VCaP (cell line): ENCODE data around the gene TMEM266.
A peak's percentile ranks its signal among the peaks of the same experiment; 100 is the strongest.

ENCODE experiments used
- H3K27ac ChIP-seq: fragments of 450-650 bp; 2 replicates; pipeline ENCODE4 v1.5.1; 2017
- TF ChIP-seq, protein P1 (sequence below): fragments of 450-650 bp; conservative IDR thresholded peaks from 2 replicates; pipeline ENCODE4 v1.5.1; 2017; ENCODE audit warnings: mild to moderate bottlenecking, moderate library complexity

Gene TMEM266

DNA sequence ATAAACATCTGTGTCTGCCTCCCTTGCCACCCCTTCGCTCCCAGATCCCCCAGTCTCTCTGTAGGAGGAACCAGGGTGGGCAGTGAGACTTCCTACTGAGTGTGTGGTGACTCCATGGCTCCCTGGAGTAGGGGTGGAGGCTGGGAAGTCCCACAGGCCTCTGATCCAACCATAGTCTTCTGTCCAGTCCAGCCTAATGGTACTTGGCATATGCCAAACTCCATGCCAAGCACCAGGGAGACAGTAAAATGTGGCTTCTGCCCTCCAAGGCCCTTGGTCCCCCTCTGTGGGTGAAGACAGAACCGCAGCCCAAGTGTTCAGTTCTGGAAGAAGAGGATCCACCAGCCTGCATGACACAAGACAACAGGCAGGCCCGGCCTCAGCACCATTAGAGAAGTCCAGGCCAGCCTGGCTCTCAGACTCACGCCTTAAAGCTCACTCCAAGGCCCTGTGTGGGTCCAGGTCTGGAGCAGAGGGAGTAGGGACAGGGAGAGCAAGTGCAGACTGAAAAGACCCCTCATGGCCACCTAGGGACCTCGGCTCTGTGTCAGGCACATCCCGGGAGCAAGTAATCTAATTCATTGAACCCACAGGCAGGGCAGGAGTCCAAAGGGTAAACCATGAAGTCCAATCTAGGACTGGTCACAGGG, 138.8 kb downstream of the TMEM266 start:
- TF ChIP-seq, protein P1, sequence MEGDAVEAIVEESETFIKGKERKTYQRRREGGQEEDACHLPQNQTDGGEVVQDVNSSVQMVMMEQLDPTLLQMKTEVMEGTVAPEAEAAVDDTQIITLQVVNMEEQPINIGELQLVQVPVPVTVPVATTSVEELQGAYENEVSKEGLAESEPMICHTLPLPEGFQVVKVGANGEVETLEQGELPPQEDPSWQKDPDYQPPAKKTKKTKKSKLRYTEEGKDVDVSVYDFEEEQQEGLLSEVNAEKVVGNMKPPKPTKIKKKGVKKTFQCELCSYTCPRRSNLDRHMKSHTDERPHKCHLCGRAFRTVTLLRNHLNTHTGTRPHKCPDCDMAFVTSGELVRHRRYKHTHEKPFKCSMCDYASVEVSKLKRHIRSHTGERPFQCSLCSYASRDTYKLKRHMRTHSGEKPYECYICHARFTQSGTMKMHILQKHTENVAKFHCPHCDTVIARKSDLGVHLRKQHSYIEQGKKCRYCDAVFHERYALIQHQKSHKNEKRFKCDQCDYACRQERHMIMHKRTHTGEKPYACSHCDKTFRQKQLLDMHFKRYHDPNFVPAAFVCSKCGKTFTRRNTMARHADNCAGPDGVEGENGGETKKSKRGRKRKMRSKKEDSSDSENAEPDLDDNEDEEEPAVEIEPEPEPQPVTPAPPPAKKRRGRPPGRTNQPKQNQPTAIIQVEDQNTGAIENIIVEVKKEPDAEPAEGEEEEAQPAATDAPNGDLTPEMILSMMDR, result no peak
- H3K27ac ChIP-seq, result peak overlapping the region; percentile 88

DNA sequence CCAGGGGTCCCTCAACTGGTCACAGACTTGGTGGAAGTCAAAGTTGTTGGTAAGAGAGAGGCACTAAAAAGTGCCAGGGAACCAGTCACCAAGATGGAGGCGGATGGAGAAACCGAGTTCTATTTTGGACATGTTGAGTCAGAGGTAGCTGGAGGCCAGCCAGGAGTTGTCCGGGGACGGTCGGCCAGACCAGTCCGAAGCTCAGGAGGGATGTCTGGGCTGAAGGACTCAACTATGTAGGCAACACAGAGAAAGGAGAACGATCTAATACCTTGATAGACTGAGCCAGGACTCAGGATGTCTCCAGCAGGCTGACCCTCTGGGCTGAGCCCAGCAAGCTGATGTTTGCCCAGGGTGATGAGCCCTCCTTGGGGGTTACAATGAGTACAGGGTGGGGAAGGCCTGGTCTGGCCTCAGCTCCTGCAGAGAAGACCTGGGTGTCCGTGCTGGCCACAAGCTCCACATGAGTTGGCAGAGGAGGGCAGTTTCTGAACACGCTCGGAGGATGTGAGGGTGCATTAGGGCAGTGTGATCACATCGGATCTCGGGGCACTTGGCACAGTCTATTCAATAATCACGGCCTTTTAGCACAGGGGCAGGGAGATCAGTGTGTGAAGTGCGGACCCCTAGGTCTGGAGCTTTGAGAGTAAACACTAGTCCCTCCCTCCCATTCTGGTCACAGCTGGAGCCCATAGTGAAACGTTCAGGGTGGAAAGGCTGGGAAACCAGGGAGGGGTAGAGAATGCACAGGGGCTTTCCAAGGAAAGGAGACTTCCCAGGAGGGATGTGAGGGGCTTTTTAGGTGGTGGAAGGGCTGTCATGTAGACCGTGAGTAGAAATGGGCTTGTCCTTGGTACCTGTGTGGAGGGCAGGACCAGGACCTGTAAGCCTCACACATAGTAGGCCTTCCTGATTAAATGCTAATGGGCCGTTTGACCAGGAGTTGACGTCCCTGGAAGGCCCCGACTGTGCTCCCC, 139.6 kb downstream of the TMEM266 start:
- H3K27ac ChIP-seq, result peak overlapping the region; percentile 88
- TF ChIP-seq, protein P1, result no peak

DNA sequence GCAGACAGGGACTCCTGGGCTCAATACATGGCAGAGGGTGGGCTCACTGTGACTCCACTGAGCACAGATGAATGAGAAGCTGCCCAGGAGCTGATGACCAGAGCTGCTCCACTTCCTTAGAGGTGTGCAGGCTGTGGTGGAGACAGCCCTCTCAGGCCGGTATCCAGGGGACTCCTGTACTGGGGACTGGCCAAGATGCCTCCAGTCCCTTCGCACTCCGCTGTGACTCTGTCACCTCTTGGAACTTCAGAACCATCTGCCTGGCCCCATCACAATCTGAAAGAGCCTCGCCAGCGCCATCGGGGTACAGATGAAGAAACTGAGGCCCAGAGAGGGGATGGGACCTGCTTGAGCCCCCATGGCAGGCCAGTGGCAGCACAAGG, 140.3 kb downstream of the TMEM266 start:
- no peak overlapping the region for H3K27ac ChIP-seq
- TF ChIP-seq, protein P1, result no peak

DNA sequence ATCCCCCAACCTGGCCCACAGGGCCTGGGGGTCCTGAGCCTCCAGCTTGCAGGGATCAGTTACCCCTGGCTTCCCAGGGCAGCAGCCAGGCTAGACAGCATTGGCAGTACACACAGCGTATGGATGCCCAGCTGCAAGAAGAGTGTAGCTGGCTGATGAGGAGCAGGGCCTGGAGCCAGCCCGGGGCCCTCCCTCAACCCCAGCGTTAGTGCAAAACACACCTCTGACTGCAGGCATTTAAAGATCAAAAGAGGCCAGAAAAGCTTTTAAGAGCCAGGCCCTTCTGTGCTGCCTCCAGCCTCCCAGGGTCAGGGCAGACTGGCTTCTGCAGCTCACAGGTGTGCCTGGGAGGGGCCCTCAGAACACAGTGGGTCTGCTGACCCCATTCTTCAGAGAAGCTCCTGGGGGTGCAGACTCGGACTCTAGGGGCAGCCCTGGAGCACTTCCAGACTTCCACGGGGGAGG, 140.9 kb downstream of the TMEM266 start:
- TF ChIP-seq, protein P1, result no peak
- no peak overlapping the region for H3K27ac ChIP-seq

DNA sequence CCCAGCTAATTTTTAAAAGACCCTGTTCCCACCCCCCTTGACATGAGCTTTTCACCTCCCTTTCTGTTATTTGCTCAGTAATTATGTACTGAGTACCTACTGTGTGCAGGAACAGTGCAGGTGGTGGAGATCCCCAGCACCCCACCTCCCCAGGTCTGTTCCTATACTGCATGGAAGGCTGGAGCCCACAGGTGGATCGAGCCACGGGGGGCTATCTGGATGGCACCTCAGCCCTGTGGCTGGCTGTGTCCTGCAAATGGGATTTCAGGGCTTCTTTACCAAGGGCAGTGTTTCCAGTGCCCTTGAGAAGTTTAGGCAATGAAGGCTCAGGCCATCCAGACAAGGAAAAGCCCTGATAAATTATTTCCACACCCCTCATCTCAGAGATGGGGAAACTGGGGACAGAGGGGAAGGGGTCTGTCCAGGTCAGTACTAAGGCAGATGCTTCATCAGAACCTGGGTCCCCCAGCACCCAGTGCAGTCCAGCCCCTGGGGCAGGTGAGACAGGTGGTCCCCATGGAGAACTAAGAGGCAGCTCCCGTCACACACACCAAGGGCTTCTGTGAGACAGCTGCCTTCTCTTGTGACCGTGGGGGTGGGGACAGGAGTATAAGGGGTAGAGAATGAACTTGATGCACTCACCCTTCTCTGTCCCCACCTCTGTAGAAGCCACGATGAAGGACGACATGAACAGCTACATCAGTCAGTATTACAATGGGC, 141.9 kb downstream of the TMEM266 start:
- no peak overlapping the region for H3K27ac ChIP-seq
- TF ChIP-seq, protein P1, result no peak

DNA sequence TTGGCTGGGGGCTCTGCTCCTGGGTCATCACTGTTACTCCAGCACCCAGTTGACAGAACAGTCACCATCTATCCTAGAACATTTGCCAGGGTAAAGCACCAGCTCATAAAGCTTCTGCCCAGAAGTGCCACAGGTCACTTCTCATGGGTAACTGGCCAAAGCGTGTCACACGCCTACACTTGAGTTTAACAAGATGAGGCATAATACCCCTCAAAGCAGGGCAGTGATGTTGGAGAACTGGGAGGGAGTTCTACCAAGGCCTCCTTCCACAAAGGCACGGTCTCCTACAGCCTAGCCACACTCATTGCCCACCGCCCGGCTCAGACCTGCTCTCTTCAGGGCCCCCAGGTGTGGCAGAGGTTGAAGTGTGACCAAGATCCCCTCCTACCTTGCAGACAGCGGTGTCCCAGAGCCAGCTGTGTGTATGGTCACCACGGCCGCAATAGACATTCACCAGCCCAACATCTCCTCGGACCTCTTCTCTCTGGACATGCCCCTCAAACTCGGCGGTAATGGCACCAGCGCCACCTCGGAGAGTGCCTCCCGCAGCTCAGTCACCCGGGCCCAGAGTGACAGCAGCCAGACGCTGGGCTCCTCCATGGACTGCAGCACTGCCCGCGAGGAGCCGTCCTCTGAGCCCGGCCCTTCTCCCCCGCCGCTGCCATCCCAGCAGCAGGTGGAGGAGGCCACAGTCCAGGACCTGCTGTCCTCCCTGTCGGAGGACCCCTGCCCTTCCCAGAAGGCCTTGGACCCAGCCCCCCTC, 143.7 kb downstream of the TMEM266 start:
- TF ChIP-seq, protein P1, result no peak

More for the DNA sequence above, 143.7 kb downstream of the TMEM266 start:
- H3K27ac ChIP-seq, result no peak overlapping the region
